Measurements from ENCODE around the gene ZNF581. TPM values are rescaled to one million over a fixed set of nuclear protein-coding genes. Genes with fewer than 3 reads are reported as not detected.

Gene ZNF581
- total RNA-seq, 1 experiment from 2014 or later, result 65.1 TPM

- Histone ChIP-seq H3K4ac (ENCODE audit: low read depth, low read length) (no peak overlapping the region), H3K23ac (ENCODE audit: insufficient read length, low read depth, low read length) (no peak overlapping the region), H3T11ph (ENCODE audit: low read length) (no peak overlapping the region), H3K14ac (ENCODE audit: insufficient read depth, low read length) (no peak overlapping the region), H3K79me2 (ENCODE audit: insufficient read depth, low read length) (no peaks in the 10 kb centered on the region), H3K4me2 (ENCODE audit: insufficient read depth, insufficient read length, low read length) (no peak overlapping the region), H4K8ac (replicated peaks; ENCODE audit: insufficient read length, low read depth, low read length) (no peak overlapping the region), H3K9ac (ENCODE audit: extremely low read depth, insufficient read length, low read length) (no peak overlapping the region), H2BK15ac (ENCODE audit: low read depth, low read length) (no peak overlapping the region), H2BK120ac (ENCODE audit: low read depth, low read length, poor library complexity, severe bottlenecking) (no peak overlapping the region), H4K91ac (ENCODE audit: insufficient read length, low read depth, low read length) (no peak overlapping the region), H3K9me3 (ENCODE audit: control insufficient read depth, low read depth, low read length) (no peaks in the 10 kb centered on the region), H4K20me1 (ENCODE audit: control insufficient read depth, insufficient read depth, insufficient read length) (peaks cover 5% of the 10 kb centered on the region), H3K27ac (ENCODE audit: insufficient read length, low read depth, low read length) (no peak overlapping the region), H3K23me2 (ENCODE audit: insufficient read length, low read depth, low read length, poor library complexity, severe bottlenecking) (peaks cover 23% of the 10 kb centered on the region), H2AK5ac (ENCODE audit: insufficient read length, low read length) (no peak overlapping the region), H2BK12ac (ENCODE audit: insufficient read length, low read depth, low read length) (no peak overlapping the region), H2BK5ac (ENCODE audit: insufficient read length, low read length) (no peak overlapping the region), H2BK20ac (ENCODE audit: low read depth, low read length, poor library complexity, severe bottlenecking) (no peak overlapping the region), H3K18ac (ENCODE audit: insufficient read length, low read depth, low read length) (no peak overlapping the region), H3K79me1 (ENCODE audit: insufficient read depth, low read depth, low read length, poor library complexity, severe bottlenecking) (no peaks in the 10 kb centered on the region), H4K5ac (ENCODE audit: insufficient read length, low read depth, low read length) (no peak overlapping the region), H3K4me1 (ENCODE audit: insufficient read depth, low read length) (no peaks in the 10 kb centered on the region), H3K56ac (ENCODE audit: insufficient read length, low read depth, low read length) (no peak overlapping the region), H3K27me3 (ENCODE audit: insufficient read depth, low read length) (no peaks in the 10 kb centered on the region), H2AFZ (ENCODE audit: low read length) (no peak overlapping the region)
- Mint-ChIP-seq H3K4me1 (peaks cover 14 to 19% of the 10 kb centered on the region in 2 experiments), H3K27ac (no peak overlapping the region), H3K9me3 (peaks cover 0 to 3% of the 10 kb centered on the region in 2 experiments; a peak in 2 of 5 replicates), H3K27me3 (ENCODE audit: low read depth) (no peaks in the 10 kb centered on the region; the same call in 1 of the 2 replicates), H3K36me3 (ENCODE audit: insufficient read depth in 1 of 3, low read depth in 3 of 3) (peaks cover 13 to 45% (median 37%) of the 10 kb centered on the region in 3 experiments), H3K4me3 (peak overlapping the region; percentile 8 to 60; a peak in 3 of 5 replicates)
- no peak for TF ChIP-seq CTCF (conservative IDR thresholded peaks at IDR 0.05)
- no CpG with 5 or more reads among the region's 4 CpGs for WGBS (ENCODE audit: extremely low coverage, insufficient read length, low lambda C conversion rate)
- DNase-seq, result no peak
These were observed 6.7 kb downstream of the ZNF581 start for GRCh38 chr19:55650126-55650557.

All from H9 (cell line).